OCI-LY1 (cell line): ENCODE results near the gene KRTAP29-1.

ENCODE experiments used
- H2AFZ ChIP-seq: fragments of 200-600 bp; sonication (generic), shearing (Covaris generic); 2 replicates; pipeline ENCODE4 v1.6.0; 2014; ENCODE audit warnings: antibody characterized with exemption, mild to moderate bottlenecking, low read length
- H3F3A ChIP-seq: fragments of 200-600 bp; sonication (generic), shearing (Covaris generic); 2 replicates; pipeline ENCODE4 v1.6.0; 2014; ENCODE audit warnings: mild to moderate bottlenecking, antibody characterized with exemption, low read length, moderate library complexity; ENCODE audit not compliant: insufficient read depth
- H3K27ac ChIP-seq: fragments of 200-600 bp; sonication (generic); 2 replicates; pipeline ENCODE4 v1.5.1; 2014; ENCODE audit warnings: low read length, mixed run types, mild to moderate bottlenecking, low read depth; ENCODE audit not compliant: poor library complexity, severe bottlenecking
- H3K27me3 ChIP-seq: fragments of 200-600 bp; sonication (generic); 2 replicates; pipeline ENCODE4 v1.6.0; 2014; ENCODE audit warnings: antibody characterized with exemption, mild to moderate bottlenecking, low read length, moderate library complexity; ENCODE audit not compliant: insufficient read depth
- H3K36me3 ChIP-seq: fragments of 200-600 bp; sonication (generic); 2 replicates; pipeline ENCODE4 v1.6.1; 2014; ENCODE audit warnings: mild to moderate bottlenecking, antibody characterized with exemption, low read length, moderate library complexity, mixed read lengths; ENCODE audit not compliant: insufficient read depth
- H3K4me1 ChIP-seq: fragments of 200-600 bp; sonication (generic); 2 replicates; pipeline ENCODE4 v1.5.1; 2014; ENCODE audit warnings: mild to moderate bottlenecking, low read length, moderate library complexity; ENCODE audit not compliant: insufficient read depth, severe bottlenecking
- H3K4me2 ChIP-seq: fragments of 200-600 bp; sonication (generic), shearing (Covaris generic); 2 replicates; pipeline ENCODE4 v1.6.1; 2014; ENCODE audit warnings: low read length
- H3K4me3 ChIP-seq: fragments of 200-600 bp; sonication (generic); 2 replicates; pipeline ENCODE4 v1.5.1; 2014; ENCODE audit warnings: low read length, low read depth, mild to moderate bottlenecking, mixed read lengths; ENCODE audit not compliant: poor library complexity, severe bottlenecking
- H3K79me2 ChIP-seq: fragments of 200-600 bp; shearing (Covaris generic); 2 replicates; pipeline ENCODE4 v1.6.1; 2016; ENCODE audit warnings: mixed run types, low read length, mixed read lengths; ENCODE audit not compliant: insufficient read depth
- H3K9ac ChIP-seq: fragments of 200-600 bp; sonication (generic), shearing (Covaris generic); 2 replicates; pipeline ENCODE4 v1.6.1; 2014; ENCODE audit warnings: mild to moderate bottlenecking, low read length, mixed read lengths
- H3K9me2 ChIP-seq: fragments of 200-600 bp; sonication (generic), shearing (Covaris generic); 2 replicates; pipeline ENCODE4 v1.6.1; 2014; ENCODE audit warnings: low read depth, mild to moderate bottlenecking, low read length, mixed read lengths
- H3K9me3 ChIP-seq: fragments of 200-600 bp; shearing (Covaris generic); 2 replicates; pipeline ENCODE4 v1.6.1; 2014; ENCODE audit warnings: low read length, mixed read lengths
- H4K20me1 ChIP-seq: fragments of 200-600 bp; sonication (generic), shearing (Covaris generic); 2 replicates; pipeline ENCODE4 v1.6.0; 2016; ENCODE audit warnings: mild to moderate bottlenecking, low read length; ENCODE audit not compliant: insufficient read depth
- EZH2 ChIP-seq: fragments of 200-600 bp; sonication (generic), shearing (Covaris generic); IDR thresholded peaks from 2 replicates; pipeline ENCODE4 v1.8.0; 2017; ENCODE audit warnings: borderline replicate concordance, mixed run types, mild to moderate bottlenecking, antibody characterized with exemption, low read length, moderate library complexity, mixed read lengths
- TF ChIP-seq, protein P1 (sequence below): fragments of 200-600 bp; sonication (generic), shearing (Covaris generic); IDR thresholded peaks from 2 replicates; pipeline ENCODE4 v1.5.1; 2017; ENCODE audit warnings: mild to moderate bottlenecking, antibody characterized with exemption, low read length, moderate library complexity, mixed read lengths

The KRTAP29-1 gene

DNA sequence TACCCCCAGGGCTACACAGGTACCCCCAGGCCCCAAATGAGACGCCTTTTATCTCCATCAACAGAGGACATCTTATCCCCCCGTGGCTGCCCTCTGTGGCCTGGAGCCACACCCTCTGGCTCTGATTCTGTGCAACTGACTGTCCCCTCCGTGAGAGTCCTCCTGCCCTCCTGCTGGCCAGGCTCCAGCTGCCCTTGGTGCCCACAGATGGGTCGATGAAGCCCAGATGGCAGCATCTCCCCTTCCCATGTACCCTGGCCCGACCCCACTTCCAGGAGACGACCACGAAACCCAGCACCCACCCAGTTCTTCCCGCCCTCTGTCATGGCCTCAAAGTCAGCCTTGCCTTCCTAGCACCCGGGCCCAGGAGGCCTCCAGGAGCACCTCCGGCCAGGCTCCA lies 22.5 kb upstream of the KRTAP29-1 start:
- H3K9me3 ChIP-seq, result no peaks in the 10 kb centered on the region
- no peaks in the 10 kb centered on the region for H3K4me1 ChIP-seq
- no peaks in the 10 kb centered on the region for H3K79me2 ChIP-seq
- H3F3A ChIP-seq, result no peaks in the 10 kb centered on the region
- no peak overlapping the region for H2AFZ ChIP-seq
- no peak overlapping the region for H3K4me3 ChIP-seq
- H3K27ac ChIP-seq, result no peak overlapping the region
- H3K4me2 ChIP-seq, result no peak overlapping the region
- no peaks in the 10 kb centered on the region for H3K36me3 ChIP-seq
- H4K20me1 ChIP-seq, result no peaks in the 10 kb centered on the region
- H3K9me2 ChIP-seq, result no peaks in the 10 kb centered on the region
- TF ChIP-seq EZH2, result no peak
- TF ChIP-seq, protein P1, sequence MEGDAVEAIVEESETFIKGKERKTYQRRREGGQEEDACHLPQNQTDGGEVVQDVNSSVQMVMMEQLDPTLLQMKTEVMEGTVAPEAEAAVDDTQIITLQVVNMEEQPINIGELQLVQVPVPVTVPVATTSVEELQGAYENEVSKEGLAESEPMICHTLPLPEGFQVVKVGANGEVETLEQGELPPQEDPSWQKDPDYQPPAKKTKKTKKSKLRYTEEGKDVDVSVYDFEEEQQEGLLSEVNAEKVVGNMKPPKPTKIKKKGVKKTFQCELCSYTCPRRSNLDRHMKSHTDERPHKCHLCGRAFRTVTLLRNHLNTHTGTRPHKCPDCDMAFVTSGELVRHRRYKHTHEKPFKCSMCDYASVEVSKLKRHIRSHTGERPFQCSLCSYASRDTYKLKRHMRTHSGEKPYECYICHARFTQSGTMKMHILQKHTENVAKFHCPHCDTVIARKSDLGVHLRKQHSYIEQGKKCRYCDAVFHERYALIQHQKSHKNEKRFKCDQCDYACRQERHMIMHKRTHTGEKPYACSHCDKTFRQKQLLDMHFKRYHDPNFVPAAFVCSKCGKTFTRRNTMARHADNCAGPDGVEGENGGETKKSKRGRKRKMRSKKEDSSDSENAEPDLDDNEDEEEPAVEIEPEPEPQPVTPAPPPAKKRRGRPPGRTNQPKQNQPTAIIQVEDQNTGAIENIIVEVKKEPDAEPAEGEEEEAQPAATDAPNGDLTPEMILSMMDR, result no peak
- no peak overlapping the region for H3K9ac ChIP-seq
- H3K27me3 ChIP-seq, result no peaks in the 10 kb centered on the region

DNA sequence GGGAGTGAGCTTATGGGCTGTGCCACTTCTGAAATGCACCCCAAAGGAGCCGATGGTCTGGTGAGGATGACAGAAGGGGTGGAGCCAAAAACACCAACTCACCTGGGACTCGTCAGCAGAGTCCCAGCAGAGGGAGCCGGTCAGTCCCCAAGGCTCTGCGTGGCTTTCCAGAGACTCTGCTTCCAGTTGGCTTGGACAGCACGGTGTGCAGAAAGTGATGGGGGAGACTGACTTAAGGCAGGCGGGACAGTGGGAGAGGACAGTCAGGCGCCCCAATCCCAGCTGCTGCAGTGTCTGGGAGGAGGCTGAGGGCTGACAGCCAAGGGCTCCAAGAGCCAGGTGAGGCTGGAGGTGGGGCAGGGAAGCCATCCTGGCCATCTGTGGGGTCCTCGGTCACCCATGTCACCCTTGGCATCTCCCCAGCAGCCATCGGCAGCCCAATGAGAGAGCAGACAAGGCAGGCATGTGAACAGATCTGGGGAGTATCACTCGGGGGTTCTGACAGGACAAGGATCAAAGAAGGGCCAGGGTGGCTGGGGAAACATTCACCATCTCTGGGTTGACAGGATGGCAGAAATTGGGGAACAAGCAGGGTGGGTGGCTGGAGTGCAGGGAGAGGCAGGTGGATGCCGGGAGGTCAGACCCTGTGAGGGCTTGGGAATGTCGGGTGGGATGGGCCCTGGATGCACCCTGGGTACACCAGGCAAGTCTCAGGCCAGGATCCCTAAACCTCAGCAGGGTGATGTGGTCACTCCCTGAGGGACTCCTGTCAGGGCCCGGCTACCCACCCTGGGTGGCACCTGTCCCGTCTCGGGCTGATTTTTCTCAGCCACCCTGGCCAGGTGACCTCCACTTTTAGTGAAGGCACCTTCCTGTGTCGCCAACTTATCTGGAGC lies 21.8 kb upstream of the KRTAP29-1 start:
- H3K79me2 ChIP-seq, result no peaks in the 10 kb centered on the region
- H3K4me1 ChIP-seq, result no peaks in the 10 kb centered on the region
- no peak overlapping the region for H3K4me2 ChIP-seq
- no peak overlapping the region for H2AFZ ChIP-seq
- H3K36me3 ChIP-seq, result no peaks in the 10 kb centered on the region
- no peaks in the 10 kb centered on the region for H4K20me1 ChIP-seq
- no peak overlapping the region for H3K27ac ChIP-seq
- no peaks in the 10 kb centered on the region for H3K9me2 ChIP-seq
- H3K9me3 ChIP-seq, result peaks cover 3% of the 10 kb centered on the region; the same call in 1 of the 2 replicates
- no peak overlapping the region for H3K4me3 ChIP-seq
- 0 out of 2 replicates have a peak, but pooled peaks cover 1% of the 10 kb centered on the region for H3K27me3 ChIP-seq
- no peak for TF ChIP-seq EZH2
- TF ChIP-seq, protein P1, result no peak
- H3K9ac ChIP-seq, result no peak overlapping the region
- H3F3A ChIP-seq, result no peaks in the 10 kb centered on the region

DNA sequence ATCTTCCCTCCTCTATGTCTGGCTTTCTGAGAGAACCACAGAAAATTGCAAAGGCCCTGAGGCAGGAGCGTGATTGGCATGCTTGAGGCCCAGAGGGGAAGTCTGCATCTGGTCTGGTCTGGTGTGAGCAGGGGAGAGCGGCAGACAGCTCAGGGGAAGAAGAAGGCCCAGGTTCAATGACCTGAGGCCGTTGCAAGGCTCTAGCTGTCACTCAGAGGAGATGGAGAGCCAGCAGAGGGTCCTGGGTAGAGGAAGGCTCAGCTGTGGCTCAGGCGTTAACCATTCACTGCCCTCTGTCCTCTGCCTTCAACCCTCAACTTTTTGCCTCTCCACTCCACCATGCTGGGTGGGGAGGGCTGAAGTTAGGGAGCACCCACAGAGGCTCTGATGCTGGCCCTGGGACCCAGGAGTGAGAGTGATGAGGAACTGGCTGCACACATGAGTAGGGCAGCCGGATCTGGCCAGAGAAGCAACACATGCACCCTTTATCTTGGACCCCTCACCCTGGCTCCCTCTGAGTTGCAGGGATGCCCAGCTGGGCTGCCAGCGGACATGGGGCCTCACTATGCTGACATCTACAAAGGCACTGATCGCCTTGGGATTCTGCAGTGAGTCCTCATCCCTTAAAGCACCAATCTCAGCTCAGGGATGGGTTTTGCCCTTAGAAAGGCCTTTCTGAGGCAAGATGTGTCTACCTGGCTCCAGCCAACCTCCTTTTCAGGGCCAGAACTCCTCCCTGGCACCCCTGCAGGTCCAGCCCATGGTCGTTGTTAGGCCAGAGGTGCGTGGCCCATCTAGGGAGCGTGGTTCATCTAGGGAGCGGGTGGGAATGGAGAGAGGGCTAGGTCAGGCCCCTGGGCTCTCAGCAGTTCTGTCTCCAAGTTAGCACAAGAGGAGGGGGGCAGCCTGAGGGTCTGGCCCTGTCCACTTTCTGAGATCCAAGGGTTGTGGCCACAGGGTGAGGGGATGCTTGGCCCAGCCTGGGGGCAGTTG lies 20.5 kb upstream of the KRTAP29-1 start:
- no peaks in the 10 kb centered on the region for H3K79me2 ChIP-seq
- 0 out of 2 replicates have a peak, but pooled peaks cover 3% of the 10 kb centered on the region for H3K27me3 ChIP-seq
- peaks cover 4% of the 10 kb centered on the region; the same call in 1 of the 2 replicates for H3K9me3 ChIP-seq
- no peak overlapping the region for H3K9ac ChIP-seq
- TF ChIP-seq, protein P1, result no peak
- TF ChIP-seq EZH2, result no peak
- no peaks in the 10 kb centered on the region for H4K20me1 ChIP-seq
- no peaks in the 10 kb centered on the region for H3F3A ChIP-seq
- H3K4me1 ChIP-seq, result no peaks in the 10 kb centered on the region
- H3K9me2 ChIP-seq, result no peaks in the 10 kb centered on the region
- H2AFZ ChIP-seq, result no peak overlapping the region
- H3K36me3 ChIP-seq, result no peaks in the 10 kb centered on the region
- no peak overlapping the region for H3K4me3 ChIP-seq
- H3K4me2 ChIP-seq, result no peak overlapping the region
- no peak overlapping the region for H3K27ac ChIP-seq
